ENCODE data around the gene INCA1. TPM values are rescaled to one million over a fixed set of nuclear protein-coding genes. Genes with fewer than 3 reads are reported as not detected.

The INCA1 gene
- total and polyA plus RNA-seq, 2 of the 8 experiments (the other 6 are each of a cell fraction or from before 2014, with no cell fraction given) = 0.89 to 1.4 TPM

GRCh38 chr17:5011928-5012327, 14.6 kb upstream of the INCA1 start:
- Histone ChIP-seq H3K4me1 (replicated peaks in 1 of 4; ENCODE audit: control insufficient read depth in 3 of 4, insufficient read depth in 4 of 4, low read length in 3 of 4) (no peaks in the 10 kb centered on the region), H3K23ac (ENCODE audit: insufficient read length) (no peak overlapping the region), H3K79me1 (ENCODE audit: low read depth, low read length) (no peaks in the 10 kb centered on the region), H3K56ac (replicated peaks; ENCODE audit: insufficient read length, low read depth, low read length) (no peak overlapping the region), H2BK15ac (ENCODE audit: low read length) (no peak overlapping the region), H3K4me3 (ENCODE audit: extremely low read depth in 1 of 4, insufficient read depth in 2 of 4, low read depth in 3 of 4, low read length in 4 of 4) (no peak overlapping the region), H3K27ac (ENCODE audit: low read depth, low read length) (no peak overlapping the region), H2AFZ (ENCODE audit: low read length) (no peak overlapping the region), H2AK5ac (ENCODE audit: low read depth, low read length) (no peak overlapping the region), H2BK12ac (ENCODE audit: low read depth, low read length) (no peak overlapping the region), H3K27me3 (replicated peaks in 1 of 4; ENCODE audit: control insufficient read depth in 3 of 4, extremely low read depth in 1 of 4, insufficient read depth in 3 of 4, low read length in 3 of 4) (no peaks in the 10 kb centered on the region), H3K14ac (ENCODE audit: insufficient read length) (no peak overlapping the region), H4K5ac (ENCODE audit: insufficient read length, low read depth, low read length) (no peak overlapping the region), H3K18ac (ENCODE audit: extremely low read depth, low read length) (no peak overlapping the region), H3K9ac (replicated peaks in 1 of 4; ENCODE audit: extremely low read depth in 1 of 4, low read depth in 3 of 4, low read length in 3 of 4) (no peak overlapping the region), H2BK5ac (ENCODE audit: low read depth, low read length) (no peak overlapping the region), H4K91ac (replicated peaks; ENCODE audit: insufficient read length, low read length) (no peak overlapping the region), H4K8ac (ENCODE audit: extremely low read depth, insufficient read depth, low read length) (no peak overlapping the region), H4K20me1 (replicated peaks in 1 of 2; ENCODE audit: control insufficient read depth in 1 of 2, insufficient read depth in 2 of 2, low read length in 2 of 2) (peaks cover 0 to 7% of the 10 kb centered on the region in 2 experiments), H3K4me2 (ENCODE audit: insufficient read depth in 1 of 2, low read depth in 2 of 2, low read length in 2 of 2) (no peak overlapping the region), H3K79me2 (ENCODE audit: control insufficient read depth in 1 of 2, insufficient read depth in 2 of 2, low read length in 2 of 2) (no peaks in the 10 kb centered on the region), H3K23me2 (ENCODE audit: low read depth, low read length) (no peaks in the 10 kb centered on the region), H3K4ac (replicated peaks; ENCODE audit: insufficient read length, low read depth, low read length) (no peak overlapping the region), H3K36me3 (ENCODE audit: control insufficient read depth in 2 of 4, insufficient read depth in 4 of 4, low read length in 3 of 4) (peaks cover 15 to 50% (median 33%) of the 10 kb centered on the region in 4 experiments), H3K9me3 (ENCODE audit: insufficient read depth in 2 of 2, low read depth in 1 of 2, low read length in 1 of 2) (no peaks in the 10 kb centered on the region), H2BK20ac (ENCODE audit: low read length) (no peak overlapping the region), H2BK120ac (replicated peaks; ENCODE audit: low read depth, low read length) (no peak overlapping the region)
- no peak for TF ChIP-seq TAF1 (IDR thresholded peaks at IDR 0.05; ENCODE audit: low read depth, low read length)
- no peak for TF ChIP-seq SRF (IDR thresholded peaks at IDR 0.05; ENCODE audit: low read depth, low read length)
- TF ChIP-seq RBBP5 (IDR thresholded peaks at IDR 0.05; ENCODE audit: borderline replicate concordance, low read depth, low read length) = no peak
- no peak for TF ChIP-seq POLR2A (IDR thresholded peaks at IDR 0.05; ENCODE audit: control extremely low read depth in 1 of 2, low read depth in 2 of 2, low read length in 2 of 2)
- TF ChIP-seq TCF12 (IDR thresholded peaks at IDR 0.05; ENCODE audit: low read depth, low read length) = no peak
- no peak for TF ChIP-seq JUND (IDR thresholded peaks at IDR 0.05; ENCODE audit: low read length)
- no peak for TF ChIP-seq CHD2 (IDR thresholded peaks at IDR 0.05; ENCODE audit: low read length)
- TF ChIP-seq, protein P1, sequence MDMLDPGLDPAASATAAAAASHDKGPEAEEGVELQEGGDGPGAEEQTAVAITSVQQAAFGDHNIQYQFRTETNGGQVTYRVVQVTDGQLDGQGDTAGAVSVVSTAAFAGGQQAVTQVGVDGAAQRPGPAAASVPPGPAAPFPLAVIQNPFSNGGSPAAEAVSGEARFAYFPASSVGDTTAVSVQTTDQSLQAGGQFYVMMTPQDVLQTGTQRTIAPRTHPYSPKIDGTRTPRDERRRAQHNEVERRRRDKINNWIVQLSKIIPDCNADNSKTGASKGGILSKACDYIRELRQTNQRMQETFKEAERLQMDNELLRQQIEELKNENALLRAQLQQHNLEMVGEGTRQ (IDR thresholded peaks at IDR 0.05; ENCODE audit: low read length) = no peak
- TF ChIP-seq CREB1 (IDR thresholded peaks at IDR 0.05) = no peak
- TF ChIP-seq ASH2L (IDR thresholded peaks at IDR 0.05; ENCODE audit: low read length) = no peak
- TF ChIP-seq SIRT6 (IDR thresholded peaks at IDR 0.05; ENCODE audit: low read length) = no peak
- POLR2A ChIA-PET (ENCODE audit: partially characterized antibody) = interaction anchor here (0.7 to 1.4 kb wide), 4 partner anchors 9 to 27 kb away, joined by 3 to 4 read pairs (median 4); no protein-coding TSS in a partner anchor
- no peak for FAIRE-seq
- CTCF ChIA-PET (ENCODE audit: partially characterized antibody) = interaction anchor here (1.5 to 2.2 kb wide), 2 partner anchors 7 to 50 kb away, joined by 4 to 9 read pairs; no protein-coding TSS in a partner anchor
- 91% methylated on average over 6 of the region's 6 CpGs; no CpG with 5 or more reads in 1 of the 2 experiments for WGBS, 2 experiments (ENCODE audit: extremely low coverage in 1 of 2, insufficient coverage in 1 of 2, insufficient read length in 1 of 2, insufficient replicate concordance in 2 of 2, low coverage in 1 of 2, low lambda C conversion rate in 2 of 2, missing lambda C conversion rate in 1 of 2)
- no peak for DNase-seq (ENCODE audit: low read depth in 1 of 2, low spot score in 2 of 2)

Measured in H1 (cell line).